Osteoblast (primary cell): ENCODE measurements around the gene SPHK2. TPM values are rescaled to one million over a fixed set of nuclear protein-coding genes. Genes with fewer than 3 reads are reported as not detected.

Source experiments
- DNase-seq: peaks from one replicate; pipeline ENCODE4 v3.0.0; 2011; ENCODE audit warnings: low spot score, mixed read lengths; ENCODE audit not compliant: insufficient read length; ENCODE audit errors: missing footprints
- H2AFZ ChIP-seq: 2 replicates; pipeline ENCODE4 v1.6.0; 2011; ENCODE audit warnings: mild to moderate bottlenecking, low read length
- H3K27ac ChIP-seq: 2 replicates; pipeline ENCODE4 v1.5.1; 2011; ENCODE audit warnings: mild to moderate bottlenecking, low read depth, low read length, moderate library complexity
- H3K27me3 ChIP-seq: 2 replicates; pipeline ENCODE4 v1.6.0; 2012; ENCODE audit warnings: mild to moderate bottlenecking, control low read depth, inconsistent platforms, low read length, moderate library complexity; ENCODE audit not compliant: insufficient read depth
- H3K36me3 ChIP-seq: 2 replicates; pipeline ENCODE4 v1.5.1; 2011; ENCODE audit warnings: mild to moderate bottlenecking, low read length, control low read depth, moderate library complexity; ENCODE audit not compliant: insufficient read depth
- H3K4me1 ChIP-seq: 2 replicates; pipeline ENCODE4 v1.5.1; 2011; ENCODE audit warnings: mild to moderate bottlenecking, low read length, control low read depth, moderate library complexity; ENCODE audit not compliant: insufficient read depth
- H3K4me2 ChIP-seq: 2 replicates; pipeline ENCODE4 v1.6.0; 2011; ENCODE audit warnings: mild to moderate bottlenecking, low read length; ENCODE audit not compliant: insufficient read depth
- H3K4me3 ChIP-seq: fragments of 200-600 bp; sonication (generic); 3 replicates; pipeline ENCODE4 v1.5.1; 2012; ENCODE audit warnings: mild to moderate bottlenecking, low read length, inconsistent platforms; ENCODE audit not compliant: insufficient read depth
- H3K79me2 ChIP-seq: 2 replicates; pipeline ENCODE4 v1.6.0; 2012; ENCODE audit warnings: mild to moderate bottlenecking, low read length, control low read depth, inconsistent platforms; ENCODE audit not compliant: insufficient read depth
- H3K9me3 ChIP-seq: 2 replicates; pipeline ENCODE4 v1.5.1; 2011; ENCODE audit warnings: low read depth, low read length, control low read depth
- H4K20me1 ChIP-seq: 2 replicates; pipeline ENCODE4 v1.6.0; 2012; ENCODE audit warnings: mild to moderate bottlenecking, low read length, control low read depth; ENCODE audit not compliant: insufficient read depth
- CTCF ChIP-seq: IDR thresholded peaks from 2 replicates; pipeline ENCODE4 v1.5.1; 2011; ENCODE audit warnings: mild to moderate bottlenecking, low read depth, low read length, moderate library complexity; ENCODE audit errors: extremely low read depth
- total RNA-seq: library from RNA; depleted of rRNA; stranded (reverse); fragments of >200 nt; gene quantifications from 2 replicates; pipeline ENCODE4 v1.2.3, GENCODE V29; 2012

Gene SPHK2
- total RNA-seq, 1 donor, result 13.0 TPM

- Histone ChIP-seq H3K27ac (no peak overlapping the region), H4K20me1 (peaks cover 4% of the 10 kb centered on the region), H3K79me2 (no peaks in the 10 kb centered on the region), H3K4me1 (peaks cover 21% of the 10 kb centered on the region), H3K9me3 (no peaks in the 10 kb centered on the region), H3K4me2 (no peak overlapping the region), H2AFZ (no peak overlapping the region), H3K36me3 (no peaks in the 10 kb centered on the region), H3K27me3 (no peaks in the 10 kb centered on the region), H3K4me3 (no peak overlapping the region)
- peak; percentile 68 for DNase-seq
- TF ChIP-seq CTCF, result no peak
Observed at GRCh38 chr19:48628486-48629296, 9.4 kb downstream of the SPHK2 start.

- H3K4me1 ChIP-seq, result peaks cover 24% of the 10 kb centered on the region
- H3K27ac ChIP-seq, result no peak overlapping the region
- no peak overlapping the region for H3K4me3 ChIP-seq
Observed at GRCh38 chr19:48629297-48629598, 9.9 kb downstream of the SPHK2 start.

GRCh38 chr19:48629599-48630295 is 10.4 kb downstream of the SPHK2 start:
- H3K9me3 ChIP-seq, result no peaks in the 10 kb centered on the region
- no peak overlapping the region for H3K4me2 ChIP-seq
- no peak for TF ChIP-seq CTCF
- H3K27ac ChIP-seq, result no peak overlapping the region
- H3K4me1 ChIP-seq, result peaks cover 25% of the 10 kb centered on the region
- no peaks in the 10 kb centered on the region for H3K79me2 ChIP-seq
- H3K4me3 ChIP-seq, result no peak overlapping the region
- no peak overlapping the region for H2AFZ ChIP-seq
- peaks cover 4% of the 10 kb centered on the region for H4K20me1 ChIP-seq
- H3K36me3 ChIP-seq, result no peaks in the 10 kb centered on the region
- no peaks in the 10 kb centered on the region for H3K27me3 ChIP-seq
- DNase-seq, result peak; percentile 89

More at GRCh38 chr19:48629297-48629598, 9.9 kb downstream of the SPHK2 start:
- H3K79me2 ChIP-seq, result no peaks in the 10 kb centered on the region
- peaks cover 4% of the 10 kb centered on the region for H4K20me1 ChIP-seq
- no peaks in the 10 kb centered on the region for H3K9me3 ChIP-seq
- H2AFZ ChIP-seq, result no peak overlapping the region
- TF ChIP-seq CTCF, result no peak
- DNase-seq, result no peak
- H3K36me3 ChIP-seq, result no peaks in the 10 kb centered on the region
- H3K4me2 ChIP-seq, result no peak overlapping the region
- H3K27me3 ChIP-seq, result no peaks in the 10 kb centered on the region
